ENCODE measurements around the gene ANK2. TPM values are rescaled to one million over a fixed set of nuclear protein-coding genes. Genes with fewer than 3 reads are reported as not detected.

ANK2 gene
- total RNA-seq, 2 donors from 2014 or later: 9.9 to 11.5 TPM

GRCh38 chr4:113394108-113394729 lies 344.8 kb downstream of the ANK2 start:
- 47% methylated on average over 3 of the region's 3 CpGs for WGBS, 2 donors
- no peak overlapping the region for H3K4me3 ChIP-seq
- no peaks in the 10 kb centered on the region for H3K9me3 ChIP-seq
- no peak overlapping the region for H3K27ac ChIP-seq
- H3K4me1 ChIP-seq: peaks cover 4% of the 10 kb centered on the region
- no peaks in the 10 kb centered on the region for H3K27me3 ChIP-seq
- no peak for TF ChIP-seq POLR2A (IDR thresholded peaks at IDR 0.05)
- intact Hi-C loops (cut with DNase I): loop anchor here (10.0 kb wide), 2 partner anchors 991 to 1301 kb away; no protein-coding TSS in a partner anchor
- H3K36me3 ChIP-seq (replicated peaks in 1 of 2; ENCODE audit: insufficient read depth in 1 of 2, low read depth in 2 of 2): no peaks in the 10 kb centered on the region
- ATAC-seq: no peak
- no peak for DNase-seq

- H3K27ac ChIP-seq: no peak overlapping the region
- H3K4me1 ChIP-seq: peaks cover 4% of the 10 kb centered on the region
- ATAC-seq (peak; percentile 98), DNase-seq (peak; percentile 55 to 78 (median 64))
- intact Hi-C loops (cut with DNase I): loop anchor here (10.0 kb wide), 2 partner anchors 990 to 1300 kb away; no protein-coding TSS in a partner anchor
- H3K27me3 ChIP-seq: no peaks in the 10 kb centered on the region
- no peaks in the 10 kb centered on the region for H3K9me3 ChIP-seq
- WGBS, 2 donors: 40 to 42% methylated on average over 11 of the region's 11 CpGs
- H3K36me3 ChIP-seq (replicated peaks in 1 of 2; ENCODE audit: insufficient read depth in 1 of 2, low read depth in 2 of 2): no peaks in the 10 kb centered on the region
- H3K4me3 ChIP-seq: no peak overlapping the region
- TF ChIP-seq POLR2A (IDR thresholded peaks at IDR 0.05): no peak
- peak; percentile 64 to 96 (median 79) for TF ChIP-seq CTCF (IDR thresholded peaks at IDR 0.05)
Observed at GRCh38 chr4:113394730-113395530, 345.5 kb downstream of the ANK2 start.

- no peaks in the 10 kb centered on the region for H3K27me3 ChIP-seq
- DNase-seq: no peak
- peaks cover 4% of the 10 kb centered on the region for H3K4me1 ChIP-seq
- no peak overlapping the region for H3K27ac ChIP-seq
- 53 to 61% methylated on average over 5 of the region's 5 CpGs for WGBS, 2 donors
- ATAC-seq: no peak
- H3K9me3 ChIP-seq: no peaks in the 10 kb centered on the region
- intact Hi-C loops (cut with DNase I): loop anchor here (10.0 kb wide), 2 partner anchors 988 to 1298 kb away; no protein-coding TSS in a partner anchor
- no peak for TF ChIP-seq POLR2A (IDR thresholded peaks at IDR 0.05)
- TF ChIP-seq CTCF (IDR thresholded peaks at IDR 0.05): no peak
- no peaks in the 10 kb centered on the region for H3K36me3 ChIP-seq (replicated peaks in 1 of 2; ENCODE audit: insufficient read depth in 1 of 2, low read depth in 2 of 2)
- H3K4me3 ChIP-seq: no peak overlapping the region
Observed at GRCh38 chr4:113397114-113397701, 347.8 kb downstream of the ANK2 start.

GRCh38 chr4:113398441-113399143 lies 349.1 kb downstream of the ANK2 start:
- no peaks in the 10 kb centered on the region for H3K9me3 ChIP-seq
- DNase-seq (no peak), ATAC-seq (no peak)
- intact Hi-C loops (cut with DNase I): loop anchor here (10.0 kb wide), 2 partner anchors 986 to 1296 kb away; no protein-coding TSS in a partner anchor
- H3K27ac ChIP-seq: no peak overlapping the region
- no peaks in the 10 kb centered on the region for H3K27me3 ChIP-seq
- TF ChIP-seq POLR2A (IDR thresholded peaks at IDR 0.05): no peak
- TF ChIP-seq CTCF (IDR thresholded peaks at IDR 0.05): no peak
- 87 to 89% methylated on average over 7 to 8 of the region's 8 CpGs for WGBS, 2 donors
- no peaks in the 10 kb centered on the region for H3K36me3 ChIP-seq (replicated peaks in 1 of 2; ENCODE audit: insufficient read depth in 1 of 2, low read depth in 2 of 2)
- H3K4me1 ChIP-seq: peaks cover 4% of the 10 kb centered on the region
- no peak overlapping the region for H3K4me3 ChIP-seq
